Stimulated activated naive CD8-positive, alpha-beta T cell treated with anti-CD3 and anti-CD28 coated beads, Interleukin-15, Interleukin-2, amounts not matched to agents 100 ng/mL and 50 ng/mL, for 24 hours (primary cell): Measurements from ENCODE around the gene IGSF21.
"Not testable (repeated sequence)": the region's sequence is repeated elsewhere in the genome, so short reads cannot be mapped to it uniquely, and the experiment has no call there.

Experiments
- H3K27ac Mint-ChIP-seq: one replicate; pipeline ENCODE4 v1.8.0; 2021; ENCODE audit warnings: mild to moderate bottlenecking, mixed read lengths
- H3K27me3 Mint-ChIP-seq: one replicate; pipeline ENCODE4 v1.8.0; 2021; ENCODE audit warnings: mixed read lengths
- H3K36me3 Mint-ChIP-seq: one replicate; pipeline ENCODE4 v1.8.0; 2021; ENCODE audit warnings: low read depth, mixed read lengths
- H3K4me1 Mint-ChIP-seq: one replicate; pipeline ENCODE4 v1.8.0; 2021; ENCODE audit warnings: low read depth, mixed read lengths
- H3K4me3 Mint-ChIP-seq: one replicate; pipeline ENCODE4 v1.8.0; 2021; ENCODE audit warnings: mild to moderate bottlenecking, mixed read lengths
- H3K9me3 Mint-ChIP-seq: one replicate; pipeline ENCODE4 v1.8.0; 2021; ENCODE audit warnings: mixed read lengths

Gene IGSF21

DNA sequence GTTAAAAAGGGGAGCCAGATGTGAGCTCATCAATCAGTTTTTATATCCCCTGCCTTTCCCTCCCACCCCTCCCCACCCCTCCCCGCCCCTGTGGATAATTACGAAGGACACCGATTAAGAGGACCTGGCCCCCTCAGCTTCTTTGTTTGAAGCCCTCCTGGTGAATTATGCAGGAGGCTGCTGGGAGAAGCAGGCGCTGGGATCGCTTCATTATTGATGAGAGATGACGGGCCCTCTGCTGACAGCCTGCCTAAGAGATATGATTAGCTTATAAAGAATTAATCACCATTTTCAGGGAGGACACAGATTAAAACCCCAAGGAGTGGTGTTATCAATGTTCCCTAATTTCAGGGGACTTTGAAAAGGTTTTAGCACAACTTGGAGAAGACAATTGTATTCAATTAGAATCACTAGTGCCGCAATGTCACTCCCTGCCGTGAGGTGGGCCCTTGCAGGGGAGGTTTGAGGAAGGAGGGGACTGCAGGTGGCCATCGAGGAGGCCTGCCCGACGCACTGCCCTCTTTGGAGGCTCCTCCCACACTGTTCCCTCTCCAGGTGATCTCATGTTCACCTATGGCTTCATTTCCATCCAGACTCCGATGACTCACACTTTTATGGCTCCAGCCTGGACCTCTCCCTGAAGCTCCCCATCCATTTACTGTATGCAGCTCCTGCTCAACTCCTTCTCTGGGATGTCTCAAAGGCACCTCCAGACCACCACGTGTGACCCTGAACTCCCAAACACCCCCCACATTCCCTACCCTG lies 306.1 kb downstream of the IGSF21 start:
- H3K4me1 Mint-ChIP-seq: no peaks in the 10 kb centered on the region
- no peak overlapping the region for H3K4me3 Mint-ChIP-seq
- peaks cover 10% of the 10 kb centered on the region for H3K9me3 Mint-ChIP-seq
- H3K36me3 Mint-ChIP-seq: no peaks in the 10 kb centered on the region
- peaks cover 19% of the 10 kb centered on the region for H3K27me3 Mint-ChIP-seq
- H3K27ac Mint-ChIP-seq: no peak overlapping the region

DNA sequence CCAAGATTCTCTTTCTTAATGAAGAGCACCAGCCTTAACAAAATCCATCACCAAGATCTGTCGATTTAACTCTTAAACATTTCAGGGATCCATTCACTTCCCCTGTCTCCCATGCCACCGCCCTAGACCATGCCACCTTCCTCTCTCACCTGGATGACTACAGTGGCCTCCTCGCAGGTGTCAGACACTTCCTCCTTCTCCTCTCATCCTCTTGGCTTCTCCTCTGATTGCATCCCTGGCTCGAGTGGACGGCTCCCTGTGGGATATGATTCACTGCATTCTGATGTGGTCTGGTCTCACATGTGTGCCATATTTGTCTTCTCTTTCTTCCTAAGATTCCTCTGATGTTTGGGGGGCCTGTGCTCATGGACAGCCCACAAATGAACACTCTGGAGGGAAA lies 306.7 kb downstream of the IGSF21 start:
- Mint-ChIP-seq H3K4me1 (no peaks in the 10 kb centered on the region), H3K27ac (no peak overlapping the region), H3K27me3 (peaks cover 21% of the 10 kb centered on the region), H3K36me3 (no peaks in the 10 kb centered on the region), H3K4me3 (no peak overlapping the region), H3K9me3 (peaks cover 10% of the 10 kb centered on the region)

- no peak overlapping the region for H3K27ac Mint-ChIP-seq
- no peaks in the 10 kb centered on the region for H3K4me1 Mint-ChIP-seq
- no peak overlapping the region for H3K4me3 Mint-ChIP-seq
- H3K36me3 Mint-ChIP-seq: no peaks in the 10 kb centered on the region
- H3K9me3 Mint-ChIP-seq: peaks cover 10% of the 10 kb centered on the region
- peaks cover 23% of the 10 kb centered on the region for H3K27me3 Mint-ChIP-seq
These were observed 307.4 kb downstream of the IGSF21 start for GRCh38 chr1:18414872-18415447.

DNA sequence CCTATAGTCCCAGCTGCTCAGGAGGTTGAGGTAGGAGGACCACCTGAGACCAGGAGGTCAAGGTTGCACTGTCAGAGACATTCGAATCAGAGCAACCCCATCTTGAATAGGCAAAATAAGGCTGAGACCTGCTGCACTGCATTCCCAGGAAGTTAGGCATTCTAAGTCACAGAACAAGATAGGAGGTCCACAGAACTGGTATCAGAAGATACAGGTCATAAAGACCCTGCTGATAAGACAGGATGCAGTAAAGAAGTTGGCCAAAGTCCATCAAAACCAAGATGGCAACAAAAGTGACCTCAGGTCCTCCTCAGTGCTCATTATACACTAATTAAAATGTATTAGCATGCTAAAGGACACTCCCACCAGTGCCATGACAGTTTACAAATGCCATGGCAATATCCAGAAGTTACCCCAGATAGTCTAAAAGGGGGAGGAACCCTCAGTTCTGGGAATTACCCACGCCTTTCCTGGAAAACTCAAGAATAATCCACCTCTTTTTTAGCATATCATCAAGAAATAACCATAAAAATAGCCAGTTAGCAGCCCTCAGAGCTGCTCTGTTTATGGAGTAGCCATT lies 307.9 kb downstream of the IGSF21 start:
- no peak overlapping the region for H3K27ac Mint-ChIP-seq
- H3K4me3 Mint-ChIP-seq: no peak overlapping the region
- H3K4me1 Mint-ChIP-seq: no peaks in the 10 kb centered on the region
- peaks cover 10% of the 10 kb centered on the region for H3K9me3 Mint-ChIP-seq
- peaks cover 23% of the 10 kb centered on the region for H3K27me3 Mint-ChIP-seq
- H3K36me3 Mint-ChIP-seq: no peaks in the 10 kb centered on the region

- H3K9me3 Mint-ChIP-seq, H3K36me3 Mint-ChIP-seq, H3K27ac Mint-ChIP-seq, H3K4me3 Mint-ChIP-seq, H3K4me1 Mint-ChIP-seq: not testable (repeated sequence)
- peaks cover 23% of the 10 kb centered on the region for H3K27me3 Mint-ChIP-seq
These were observed 308.5 kb downstream of the IGSF21 start for GRCh38 chr1:18416126-18416525.

- no peaks in the 10 kb centered on the region for H3K4me1 Mint-ChIP-seq
- no peaks in the 10 kb centered on the region for H3K36me3 Mint-ChIP-seq
- H3K27me3 Mint-ChIP-seq: peaks cover 23% of the 10 kb centered on the region
- no peak overlapping the region for H3K4me3 Mint-ChIP-seq
- no peaks in the 10 kb centered on the region for H3K9me3 Mint-ChIP-seq
- H3K27ac Mint-ChIP-seq: no peak overlapping the region
These were observed 310.0 kb downstream of the IGSF21 start for GRCh38 chr1:18417316-18418269.

GRCh38 chr1:18419113-18419844 lies 311.7 kb downstream of the IGSF21 start:
- Mint-ChIP-seq H3K4me3 (no peak overlapping the region), H3K36me3 (no peaks in the 10 kb centered on the region), H3K27me3 (peaks cover 20% of the 10 kb centered on the region), H3K9me3 (no peaks in the 10 kb centered on the region), H3K27ac (no peak overlapping the region), H3K4me1 (no peaks in the 10 kb centered on the region)

- Mint-ChIP-seq H3K4me3 (no peak overlapping the region), H3K9me3 (no peaks in the 10 kb centered on the region), H3K36me3 (no peaks in the 10 kb centered on the region), H3K27ac (no peak overlapping the region), H3K4me1 (no peaks in the 10 kb centered on the region), H3K27me3 (peaks cover 19% of the 10 kb centered on the region)
These were observed 312.2 kb downstream of the IGSF21 start for GRCh38 chr1:18419845-18420184.

DNA sequence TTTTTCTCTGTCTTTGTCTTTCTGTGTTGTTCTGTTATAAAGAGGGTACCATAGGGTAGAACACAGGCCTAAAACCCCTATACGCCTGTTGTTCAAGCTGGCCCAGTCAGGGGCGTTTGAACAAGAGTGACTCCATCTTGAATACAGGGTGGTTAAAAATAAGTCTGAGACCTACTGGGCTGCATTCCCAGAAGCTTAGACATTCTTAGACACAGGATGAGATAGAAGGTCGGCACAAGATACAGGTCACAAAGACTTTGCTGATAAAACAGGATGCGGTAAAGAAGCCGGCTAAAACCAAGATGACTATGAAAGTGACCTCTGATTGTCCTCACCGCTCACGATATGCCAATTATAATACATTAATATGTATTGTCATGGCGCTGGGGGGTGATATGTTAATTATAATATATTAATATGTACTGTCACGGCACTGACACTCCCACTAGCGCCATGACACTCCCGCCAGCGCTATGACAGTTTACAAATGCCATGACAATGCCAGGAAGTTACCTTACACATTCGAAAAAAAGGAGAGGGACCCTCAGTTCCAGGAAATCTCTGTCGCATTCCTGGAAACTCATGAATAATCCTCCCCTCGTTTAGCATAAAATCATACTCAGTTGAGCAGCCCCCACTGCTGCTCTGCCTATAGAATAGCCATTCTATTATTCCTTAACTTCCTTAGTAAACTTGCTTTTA lies 314.6 kb downstream of the IGSF21 start:
- H3K4me1 Mint-ChIP-seq: no peaks in the 10 kb centered on the region
- peaks cover 7% of the 10 kb centered on the region for H3K9me3 Mint-ChIP-seq
- H3K27ac Mint-ChIP-seq: no peak overlapping the region
- H3K36me3 Mint-ChIP-seq: no peaks in the 10 kb centered on the region
- no peak overlapping the region for H3K4me3 Mint-ChIP-seq
- H3K27me3 Mint-ChIP-seq: peaks cover 15% of the 10 kb centered on the region

GRCh38 chr1:18422954-18423353 lies 315.4 kb downstream of the IGSF21 start:
- peaks cover 7% of the 10 kb centered on the region for H3K9me3 Mint-ChIP-seq
- no peaks in the 10 kb centered on the region for H3K4me1 Mint-ChIP-seq
- no peaks in the 10 kb centered on the region for H3K36me3 Mint-ChIP-seq
- H3K4me3 Mint-ChIP-seq: no peak overlapping the region
- H3K27ac Mint-ChIP-seq: no peak overlapping the region
- peaks cover 12% of the 10 kb centered on the region for H3K27me3 Mint-ChIP-seq

GRCh38 chr1:18426580-18426979 lies 319.0 kb downstream of the IGSF21 start:
- Mint-ChIP-seq H3K27ac (no peak overlapping the region), H3K9me3 (peaks cover 7% of the 10 kb centered on the region), H3K4me1 (no peaks in the 10 kb centered on the region), H3K27me3 (peaks cover 9% of the 10 kb centered on the region), H3K36me3 (no peaks in the 10 kb centered on the region), H3K4me3 (no peak overlapping the region)
